Psoas muscle (tissue), 8 donors: ENCODE data around the gene NDUFS8. TPM values are rescaled to one million over a fixed set of nuclear protein-coding genes. Genes with fewer than 3 reads are reported as not detected.

ENCODE experiments used
- ATAC-seq, 4 donors: fragments of 200-7000 bp; cut with Tn5 transposase; one replicate each; pipeline ENCODE4 v1.9.1; 2020; ENCODE audit warnings: moderate library complexity in 3 of 4, mild to moderate bottlenecking in 2 of 4
- DNase-seq, 2 donors: peaks; one replicate each; pipeline ENCODE4 v3.0.0-alpha.2; 2020
- H3K27ac ChIP-seq: fragments of 200-600 bp; one replicate; pipeline ENCODE4 v1.8.0; 2022
- H3K27me3 ChIP-seq, 3 donors: fragments of 200-600 bp in 1 of 3; one replicate each; pipeline versions ENCODE4 v1.6.1 to v1.8.0; 2013 to 2022; ENCODE audit warnings: low read length in 2 of 3, mild to moderate bottlenecking in 2 of 3, moderate library complexity in 1 of 3; ENCODE audit not compliant: insufficient read depth in 3 of 3
- H3K36me3 ChIP-seq, 2 donors: fragments of 200-600 bp in 1 of 2; one replicate each; pipeline versions ENCODE4 v1.6.1 to v1.8.0; 2013 to 2022; ENCODE audit warnings: low read depth in 1 of 2, mild to moderate bottlenecking in 1 of 2, moderate library complexity in 1 of 2; ENCODE audit not compliant: insufficient read depth in 1 of 2
- H3K4me1 ChIP-seq: fragments of 200-600 bp; one replicate; pipeline ENCODE4 v1.8.0; 2022
- H3K4me3 ChIP-seq: fragments of 200-600 bp; one replicate; pipeline ENCODE4 v1.8.0; 2022; ENCODE audit warnings: mild to moderate bottlenecking
- H3K9me3 ChIP-seq: fragments of 200-600 bp; one replicate; pipeline ENCODE4 v1.8.0; 2022
- CTCF ChIP-seq: fragments of 200-600 bp; IDR thresholded peaks from one replicate; pipeline ENCODE4 v1.8.0; 2022; ENCODE audit warnings: antibody characterized with exemption
- WGBS, 3 donors: extraction: QIAGEN DNeasy Blood & Tissue Kit; methylation state at CpG; one replicate each; pipeline versions ENCODE4 v1.1.6 to v1.1.7; 2013; 5-methylcytosine and 5-hydroxymethylcytosine counted together
- intact Hi-C, 2 donors: fragments of 100-400 bp; cut with DNase I; formaldehyde crosslinking; loops; one replicate each; pipeline versions ENCODE4 v1.11.0 to v1.14.2; 2022
- polyA plus RNA-seq, 3 donors: library from polyadenylated mRNA; stranded (reverse); fragments of 200-250 nt; gene quantifications; one replicate each; pipeline ENCODE4 v1.2.3, GENCODE V29; 2013
- total RNA-seq, 4 donors: library from RNA; stranded (reverse); fragmentation: NEBNext Ultra II Directional in 2 of 4; extraction: Animal tissue kit (Norgen Biotek cat#: 25700) in 2 of 4; gene quantifications; one replicate each; pipeline versions ENCODE4 v1.2.1 to v1.2.4, GENCODE V29; 2021 to 2023
- donor health status: healthy with polysubstance abuse.
- donor health status: DM: no; HTN: no; CAD: no; lungs with moderate emphysema.
- donor health status: Bipolar disorder and iron deficiency.
- donor health status: healthy.
- donor health status: DM: yes; HTN: yes; CAD: no.
- donor health status: DM: no; HTN: no; CAD: no.
- donor health status: DM: no; HTN: no; CAD: no.
- donor health status: DM: yes; HTN: yes; CAD: no.

The NDUFS8 gene
- total and polyA plus RNA-seq, 7 donors = 193 to 390 (median 257) TPM

GRCh38 chr11:67997475-67997921 lies 33.0 kb upstream of the NDUFS8 start:
- no peaks in the 10 kb centered on the region for H3K9me3 ChIP-seq
- H3K27ac ChIP-seq = no peak overlapping the region
- peak in 1 of 2 donors; percentile 50 for DNase-seq
- H3K4me1 ChIP-seq = no peaks in the 10 kb centered on the region
- no peaks in the 10 kb centered on the region for H3K36me3 ChIP-seq
- no peak for TF ChIP-seq CTCF
- no peak overlapping the region for H3K4me3 ChIP-seq
- 93 to 94% (median 93%) methylated on average over 29 of the region's 29 CpGs for WGBS, 3 donors
- ATAC-seq = peak in 3 of 4 donors; percentile 8 to 19 (median 13)
- H3K27me3 ChIP-seq = no peaks in the 10 kb centered on the region
- intact Hi-C loops = no loop called here

- WGBS, 3 donors = 90 to 91% (median 90%) methylated on average over 9 of the region's 9 CpGs
- ATAC-seq (no peak), DNase-seq (peak in 1 of 2 donors; percentile 30)
- H3K9me3 ChIP-seq = no peaks in the 10 kb centered on the region
- H3K4me1 ChIP-seq = no peaks in the 10 kb centered on the region
- intact Hi-C loops = no loop called here
- TF ChIP-seq CTCF = no peak
- H3K36me3 ChIP-seq = no peaks in the 10 kb centered on the region
- H3K4me3 ChIP-seq = no peak overlapping the region
- no peak overlapping the region for H3K27ac ChIP-seq
- H3K27me3 ChIP-seq = peaks cover 0 to 2% (median 2%) of the 10 kb centered on the region in 3 donors
Measured at GRCh38 chr11:67998150-67999045, 32.1 kb upstream of the NDUFS8 start.

GRCh38 chr11:67999201-67999629 lies 31.3 kb upstream of the NDUFS8 start:
- 96 to 98% (median 97%) methylated on average over 13 of the region's 13 CpGs for whole genome bisulfite sequencing, 3 donors
- peaks cover 0 to 5% (median 4%) of the 10 kb centered on the region in 3 donors for H3K27me3 ChIP-seq
- no peaks in the 10 kb centered on the region for H3K4me1 ChIP-seq
- TF ChIP-seq CTCF = no peak
- H3K36me3 ChIP-seq = no peaks in the 10 kb centered on the region
- DNase-seq (peak in 1 of 2 donors; percentile 37), ATAC-seq (no peak)
- intact Hi-C loops = no loop called here
- H3K27ac ChIP-seq = no peak overlapping the region
- no peak overlapping the region for H3K4me3 ChIP-seq
- H3K9me3 ChIP-seq = no peaks in the 10 kb centered on the region

GRCh38 chr11:67999704-68000103 lies 30.8 kb upstream of the NDUFS8 start:
- no peak overlapping the region for H3K4me3 ChIP-seq
- no peaks in the 10 kb centered on the region for H3K4me1 ChIP-seq
- peaks cover 0 to 5% (median 4%) of the 10 kb centered on the region in 3 donors for H3K27me3 ChIP-seq
- WGBS, 3 donors = 91 to 93% (median 92%) methylated on average over 5 of the region's 5 CpGs
- ATAC-seq = no peak
- intact Hi-C loops = no loop called here
- no peaks in the 10 kb centered on the region for H3K36me3 ChIP-seq
- no peak overlapping the region for H3K27ac ChIP-seq
- TF ChIP-seq CTCF = no peak
- DNase-seq = no peak
- H3K9me3 ChIP-seq = no peaks in the 10 kb centered on the region
